GM18868 (cell line): Measurements from ENCODE around the gene CDKN3.
"Not testable (repeated sequence)": the region's sequence is repeated elsewhere in the genome, so short reads cannot be mapped to it uniquely, and the experiment has no call there.

Source experiments
- ATAC-seq: cut with Tn5 transposase; IDR thresholded peaks from one replicate; pipeline ENCODE4 v1.9.1; 2021; ENCODE audit warnings: mild to moderate bottlenecking, moderate library complexity; ENCODE audit not compliant: unreplicated experiment

CDKN3 gene

GRCh38 chr14:54369343-54369742 is 27.5 kb upstream of the CDKN3 start:
- ATAC-seq: no peak

DNA sequence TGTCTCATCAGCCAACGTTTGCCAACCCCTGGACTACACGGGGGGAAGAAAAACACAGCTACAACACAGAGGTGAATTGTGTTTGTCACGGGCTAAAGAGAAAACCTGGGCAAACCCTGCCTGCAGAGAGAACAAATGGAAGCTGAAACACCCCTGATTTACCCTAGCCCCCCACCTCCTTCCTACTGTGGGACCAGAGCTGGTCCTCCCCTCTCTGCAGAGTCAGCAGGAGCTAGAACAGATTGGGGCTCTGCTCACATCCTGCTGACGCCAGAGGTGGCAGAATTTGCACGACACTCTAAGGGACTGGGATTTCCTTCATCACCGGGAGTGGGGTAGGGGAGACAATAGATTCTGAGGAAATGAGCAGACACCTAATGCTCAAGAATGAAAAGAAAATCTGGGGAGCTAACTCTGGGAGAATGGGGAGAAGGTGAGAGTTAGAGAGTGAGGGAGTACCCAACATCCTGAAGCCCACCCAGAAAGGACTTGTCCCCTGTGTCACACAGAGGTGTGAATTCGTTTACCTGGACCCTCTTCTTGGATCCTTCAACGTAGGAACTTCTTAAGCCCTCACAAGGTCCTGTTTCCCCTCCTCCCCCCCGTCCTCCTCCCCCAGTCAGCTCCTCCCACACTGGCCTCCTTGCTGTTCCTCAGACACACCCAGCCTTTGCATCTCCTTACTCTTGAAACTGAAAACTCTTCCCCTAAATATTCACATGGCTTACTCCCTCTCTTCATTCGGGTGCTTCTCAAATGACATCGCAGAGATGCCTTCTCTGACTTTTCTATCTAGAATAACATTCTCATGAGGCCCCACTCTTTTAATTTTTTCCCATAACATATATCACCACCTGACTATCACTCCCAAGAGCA is 26.2 kb upstream of the CDKN3 start:
- no peak for ATAC-seq

GRCh38 chr14:54374117-54374884 is 22.5 kb upstream of the CDKN3 start:
- ATAC-seq: no peak

DNA sequence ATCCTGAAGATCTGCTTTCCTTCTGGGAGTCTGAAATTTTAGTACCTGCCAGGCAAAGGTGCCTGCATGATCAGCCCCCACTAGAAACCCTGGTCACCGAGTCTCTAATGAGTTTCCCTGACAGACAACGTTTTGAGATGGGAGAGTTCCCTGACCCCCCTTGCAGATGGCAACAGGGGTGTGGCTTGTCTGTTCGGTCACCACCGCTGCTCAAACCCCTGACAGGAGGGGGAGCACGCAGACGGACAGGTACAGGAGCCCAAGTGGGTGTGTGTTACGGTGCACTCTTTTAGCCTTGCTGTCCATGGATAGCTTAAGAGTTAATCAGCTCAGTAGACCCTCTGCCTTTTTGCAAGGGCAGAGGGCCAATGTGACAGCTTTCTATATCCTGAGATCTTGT is 19.3 kb upstream of the CDKN3 start:
- no peak for ATAC-seq

DNA sequence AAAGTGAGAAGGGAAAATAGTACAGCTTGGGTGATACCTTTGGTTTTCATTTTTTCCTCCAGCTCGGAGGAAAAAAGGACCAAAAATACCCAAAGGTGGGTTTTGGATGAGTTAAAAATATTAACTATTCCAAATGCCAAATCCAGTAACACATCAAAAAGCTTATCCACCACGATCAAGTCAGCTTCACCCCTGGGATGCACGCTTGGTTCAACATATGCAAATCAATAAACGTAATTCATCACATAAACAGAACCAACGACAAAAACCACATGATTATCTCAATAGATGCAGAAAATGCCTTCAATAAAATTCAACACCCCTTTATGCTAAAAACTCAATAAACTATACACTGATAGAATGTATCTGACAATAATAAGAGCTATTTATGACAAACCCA is 17.9 kb upstream of the CDKN3 start:
- ATAC-seq: not testable (repeated sequence)

- ATAC-seq: not testable (repeated sequence)
Measured at GRCh38 chr14:54380558-54380957, 16.2 kb upstream of the CDKN3 start.

GRCh38 chr14:54381821-54382220 is 15.0 kb upstream of the CDKN3 start:
- ATAC-seq: no peak

DNA sequence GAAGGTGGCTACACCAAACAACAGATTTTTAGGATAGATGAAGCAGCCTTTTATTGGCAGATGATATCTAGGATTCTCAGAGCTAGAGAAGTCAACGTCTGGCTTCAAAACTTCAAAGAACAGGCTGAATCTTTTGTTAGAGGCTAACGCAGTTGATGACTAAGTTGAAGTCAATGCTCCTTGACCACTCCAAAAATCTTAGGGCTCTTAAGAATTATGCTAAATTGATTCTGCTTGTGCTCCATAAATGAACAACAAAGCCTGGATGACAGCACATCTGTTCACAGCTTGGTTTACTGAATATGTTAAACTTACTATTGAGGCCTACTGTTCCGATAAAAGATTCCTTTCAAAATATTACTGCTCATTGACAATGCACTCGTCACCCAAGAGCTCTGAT is 13.0 kb upstream of the CDKN3 start:
- ATAC-seq: no peak

- ATAC-seq: no peak
Measured at GRCh38 chr14:54385556-54385955, 11.3 kb upstream of the CDKN3 start.

- ATAC-seq: no peak
Measured at GRCh38 chr14:54387328-54387727, 9.5 kb upstream of the CDKN3 start.

- ATAC-seq: no peak
Measured at GRCh38 chr14:54392131-54392859, 4.5 kb upstream of the CDKN3 start.

- not testable (repeated sequence) for ATAC-seq
Measured at GRCh38 chr14:54392986-54393884, 3.6 kb upstream of the CDKN3 start.

GRCh38 chr14:54394596-54394995 is 2.2 kb upstream of the CDKN3 start:
- ATAC-seq: no peak

DNA sequence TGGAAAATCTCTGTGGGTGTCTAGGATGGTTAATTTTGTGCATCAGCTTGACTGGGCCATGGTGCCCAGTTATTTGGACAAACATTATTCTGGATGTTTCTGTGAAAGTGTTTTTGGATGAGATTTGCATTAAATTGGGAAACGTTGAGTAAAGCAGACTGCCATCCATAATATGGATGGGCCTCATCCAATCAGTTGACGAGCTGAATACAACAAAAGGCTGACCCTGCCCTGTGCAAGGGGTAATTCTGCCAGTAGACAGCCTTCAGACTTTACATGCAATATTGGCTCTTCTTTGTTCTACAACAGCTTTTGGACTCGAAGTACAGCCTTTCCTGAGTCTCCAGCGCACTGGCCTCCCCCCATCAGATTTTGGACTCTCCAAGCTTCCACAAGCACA is 1.5 kb upstream of the CDKN3 start:
- no peak for ATAC-seq

- ATAC-seq: no peak
Measured at GRCh38 chr14:54395716-54396115, 1.1 kb upstream of the CDKN3 start.

- no peak for ATAC-seq
Measured at GRCh38 chr14:54396183-54396492, 669 bp upstream of the CDKN3 start.

DNA sequence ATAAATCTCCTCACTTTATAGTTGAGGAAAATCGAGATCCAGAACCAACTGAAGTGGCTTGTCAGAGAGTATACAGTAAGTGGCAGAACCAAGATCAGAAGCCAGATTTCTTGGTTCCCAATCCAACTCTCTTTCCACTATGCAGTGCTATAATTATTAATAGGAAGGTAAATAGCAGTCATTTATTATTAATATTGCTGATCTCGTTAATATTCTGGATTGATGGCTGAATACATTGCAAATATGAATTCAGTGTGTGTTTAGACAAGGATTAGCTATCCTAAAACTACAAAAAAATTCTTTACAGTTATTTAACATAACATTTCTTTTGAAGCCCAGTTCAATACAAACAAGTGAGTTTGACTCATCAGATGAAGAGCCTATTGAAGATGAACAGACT is 2.8 kb downstream of the CDKN3 start:
- ATAC-seq: no peak

DNA sequence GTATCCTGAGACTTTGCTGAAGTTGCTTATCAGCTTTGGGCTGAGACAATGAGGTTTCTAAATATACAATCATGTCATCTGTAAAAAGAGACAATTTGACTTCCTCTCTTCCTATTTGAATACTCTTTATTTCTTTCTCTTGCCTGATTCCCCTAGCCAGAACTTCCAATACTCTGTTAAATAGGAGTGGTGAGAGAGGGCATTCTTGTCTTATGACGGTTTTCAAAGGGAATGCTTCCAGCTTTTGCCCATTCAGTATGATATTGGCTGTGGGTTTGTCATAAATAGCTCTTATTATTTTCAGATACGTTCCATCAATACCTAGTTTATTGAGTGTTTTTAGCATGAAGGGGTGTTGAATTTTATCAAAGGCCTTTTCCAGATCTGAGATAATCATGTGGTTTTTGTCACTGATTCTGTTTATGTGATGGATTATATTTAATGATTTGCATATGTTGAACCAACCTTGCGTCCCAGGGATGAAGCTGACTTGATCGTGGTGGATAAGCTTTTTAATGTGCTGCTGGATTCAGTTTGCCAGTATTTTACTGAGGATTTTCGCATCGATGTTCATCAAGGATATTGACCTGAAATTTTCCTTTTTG is 6.7 kb downstream of the CDKN3 start:
- not testable (repeated sequence) for ATAC-seq

DNA sequence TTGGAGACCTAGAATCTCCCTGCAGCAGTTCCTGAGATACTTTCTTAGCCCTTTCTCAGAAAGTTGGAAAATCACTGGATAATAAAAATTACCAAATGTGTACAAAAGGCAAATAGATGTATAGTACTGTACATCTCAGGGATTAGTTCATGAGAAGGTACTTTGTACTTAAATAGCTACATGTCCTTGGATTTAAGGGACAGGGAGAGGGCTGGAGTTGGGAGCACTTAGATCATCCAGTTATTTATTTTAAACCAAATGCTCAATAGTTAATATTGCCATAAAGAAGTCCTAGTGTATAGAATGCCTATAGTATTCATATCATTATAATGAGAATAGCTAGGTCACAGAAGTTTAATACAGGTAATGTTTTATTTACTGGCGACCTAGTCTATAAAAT is 13.4 kb downstream of the CDKN3 start:
- no peak for ATAC-seq

DNA sequence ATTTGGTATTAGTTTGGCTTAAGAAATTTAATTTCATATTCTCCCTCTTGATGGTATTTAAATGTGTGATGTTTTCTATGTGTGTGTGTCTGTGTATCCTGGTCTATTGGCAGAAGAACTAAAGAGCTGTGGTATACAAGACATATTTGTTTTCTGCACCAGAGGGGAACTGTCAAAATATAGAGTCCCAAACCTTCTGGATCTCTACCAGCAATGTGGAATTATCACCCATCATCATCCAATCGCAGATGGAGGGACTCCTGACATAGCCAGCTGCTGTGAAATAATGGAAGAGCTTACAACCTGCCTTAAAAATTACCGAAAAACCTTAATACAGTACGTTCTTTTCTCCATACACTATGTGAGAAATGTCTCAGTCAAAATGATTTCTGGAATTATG is 14.6 kb downstream of the CDKN3 start:
- ATAC-seq: no peak
